GM12878 (cell line): Measurements from ENCODE around the gene AGTRAP. TPM values are rescaled to one million over a fixed set of nuclear protein-coding genes. Genes with fewer than 3 reads are reported as not detected.

Experiments used
- ATAC-seq: fragments of 200-7000 bp; cut with Tn5 transposase; 3 replicates; pipeline ENCODE4 v1.9.1; 2020; ENCODE audit warnings: mild to moderate bottlenecking, moderate library complexity
- BruUV-seq: library from RNA; stranded (reverse); fragments of 400-500 nt; replicated peaks from 2 replicates; lab custom pipeline; 2021; lab: Mats Ljungman, UMichigan
- CTCF ChIA-PET: fragments of 300-600 bp; sonication (Branson Sonifier 250); formaldehyde crosslinking; extraction: SDS; loops from one replicate; lab custom pipeline; 2021; ENCODE audit warnings: inconsistent platforms; lab: Yijun Ruan, JAX
- POLR2A ChIA-PET: fragments of 350-600 bp; formaldehyde crosslinking; extraction: SDS; loops from one replicate; lab custom pipeline; 2021; ENCODE audit warnings: inconsistent platforms; lab: Charles Lee
- RAD21 ChIA-PET: fragments of 300-600 bp; sonication (Branson Sonifier 250); formaldehyde crosslinking; loops from one replicate; lab custom pipeline; 2023; ENCODE audit warnings: antibody characterized with exemption; ENCODE audit not compliant: unreplicated experiment; lab: Charles Lee
- SMC1A ChIA-PET: fragments of 300-600 bp; sonication (Branson Sonifier 250); formaldehyde crosslinking; loops from one replicate; lab custom pipeline; 2023; ENCODE audit not compliant: unreplicated experiment, uncharacterized antibody; lab: Charles Lee
- DNase-seq: peaks from one replicate; pipeline ENCODE4 v3.0.0-alpha.2; 2011; ENCODE audit warnings: low read depth, low spot score
- FAIRE-seq: peaks from 3 replicates; lab custom pipeline; 2011; peaks lifted over from hg19 to GRCh38; lab: Jason Lieb, UNC
- H2AFZ ChIP-seq: 2 replicates; pipeline ENCODE4 v1.6.0; 2011; ENCODE audit warnings: low read depth, low read length, control low read depth; ENCODE audit not compliant: control insufficient read depth
- H3K27ac ChIP-seq: 2 replicates; pipeline ENCODE4 v1.5.1; 2011; ENCODE audit warnings: control low read depth; ENCODE audit not compliant: control insufficient read depth, insufficient read depth
- H3K27me3 ChIP-seq, 2 experiments: replicated peaks in 1 of 2; 2 replicates each; pipeline versions ENCODE4 v1.6.0 to v1.6.1; 2011; ENCODE audit warnings: low read length in 1 of 2; ENCODE audit not compliant: control insufficient read depth in 2 of 2, insufficient read depth in 2 of 2
- H3K36me3 ChIP-seq, 2 experiments: 2 replicates each; pipeline ENCODE4 v1.5.1; 2011; ENCODE audit warnings: low read length in 1 of 2; ENCODE audit not compliant: control insufficient read depth in 2 of 2, insufficient read depth in 2 of 2
- H3K4me1 ChIP-seq: 2 replicates; pipeline ENCODE4 v1.6.1; 2011; ENCODE audit warnings: mild to moderate bottlenecking, low read length, moderate library complexity, mixed read lengths; ENCODE audit not compliant: control insufficient read depth, insufficient read depth
- H3K4me2 ChIP-seq: 2 replicates; pipeline ENCODE4 v1.6.0; 2011; ENCODE audit warnings: control low read depth; ENCODE audit not compliant: control insufficient read depth, insufficient read depth
- H3K4me3 ChIP-seq: fragments of 200-600 bp; sonication (generic); 2 replicates; pipeline ENCODE4 v1.5.1; 2016
- H3K79me2 ChIP-seq: 2 replicates; pipeline ENCODE4 v1.6.0; 2011; ENCODE audit warnings: low read length; ENCODE audit not compliant: control insufficient read depth, insufficient read depth
- H3K9ac ChIP-seq: 2 replicates; pipeline ENCODE4 v1.8.0; 2011; ENCODE audit warnings: low read length, control low read depth, mixed read lengths; ENCODE audit not compliant: control insufficient read depth, insufficient read depth
- H3K9me3 ChIP-seq: replicated peaks from 3 replicates; pipeline ENCODE4 v1.5.1; 2011; ENCODE audit warnings: mild to moderate bottlenecking, low read length; ENCODE audit not compliant: control insufficient read depth, insufficient read depth
- H4K20me1 ChIP-seq: 2 replicates; pipeline ENCODE4 v1.6.0; 2011; ENCODE audit not compliant: control insufficient read depth, insufficient read depth
- EGR1 ChIP-seq, 2 experiments: IDR thresholded peaks; 1 replicate in 1 of 2; 2 replicates in 1 of 2; pipeline ENCODE4 v1.6.1; 2011 to 2012; ENCODE audit warnings: low read depth in 2 of 2, low read length in 2 of 2, borderline replicate concordance in 1 of 2, mild to moderate bottlenecking in 1 of 2, moderate library complexity in 1 of 2
- FOS ChIP-seq: IDR thresholded peaks from 3 replicates; pipeline ENCODE4 v1.6.1; 2011; ENCODE audit warnings: borderline replicate concordance; ENCODE audit not compliant: insufficient read length; ENCODE audit errors: extremely low read depth
- IKZF2 ChIP-seq, 2 experiments: fragments of 450-650 bp; IDR thresholded peaks; 2 replicates each; pipeline ENCODE4 v1.6.1; 2017; ENCODE audit warnings: mild to moderate bottlenecking in 2 of 2, moderate library complexity in 2 of 2
- JUNB ChIP-seq: IDR thresholded peaks from 2 replicates; pipeline ENCODE4 v1.6.1; 2016; ENCODE audit warnings: antibody characterized with exemption, mild to moderate bottlenecking
- JUND ChIP-seq: IDR thresholded peaks from 2 replicates; pipeline ENCODE4 v1.6.1; 2012; ENCODE audit warnings: low read depth, mild to moderate bottlenecking, low read length, improper control_type of control experiment, moderate library complexity
- KLF5 ChIP-seq: fragments of 450-650 bp; IDR thresholded peaks from 2 replicates; pipeline ENCODE4 v1.6.1; 2014; ENCODE audit warnings: mild to moderate bottlenecking; ENCODE audit not compliant: partially characterized antibody
- MEF2B ChIP-seq: fragments of 450-650 bp; IDR thresholded peaks from 2 replicates; pipeline ENCODE4 v1.6.1; 2018; ENCODE audit warnings: mild to moderate bottlenecking, moderate library complexity; ENCODE audit not compliant: partially characterized antibody, poor library complexity, severe bottlenecking
- MYC ChIP-seq: IDR thresholded peaks from 2 replicates; pipeline ENCODE4 v1.6.1; 2011; ENCODE audit warnings: mild to moderate bottlenecking, low read length, moderate library complexity, inconsistent platforms; ENCODE audit not compliant: insufficient read depth, insufficient replicate concordance, insufficient read length, severe bottlenecking
- NR2C2 ChIP-seq: IDR thresholded peaks from 2 replicates; pipeline ENCODE4 v1.6.1; 2011; ENCODE audit warnings: borderline replicate concordance, low read depth; ENCODE audit not compliant: control insufficient read depth, insufficient read length
- NR2F1 ChIP-seq: fragments of 450-650 bp; conservative IDR thresholded peaks from 2 replicates; pipeline ENCODE4 v1.6.1; 2017; ENCODE audit warnings: mild to moderate bottlenecking
- SIX5 ChIP-seq: IDR thresholded peaks from 2 replicates; pipeline ENCODE4 v1.6.1; 2011; ENCODE audit warnings: mild to moderate bottlenecking, low read depth, low read length, moderate library complexity; ENCODE audit not compliant: severe bottlenecking
- WGBS: methylation state at CpG from one replicate; pipeline ENCODE4 v1.1.6; 2016; ENCODE audit warnings: low lambda C conversion rate; ENCODE audit not compliant: insufficient replicate concordance, insufficient coverage; ENCODE audit errors: missing lambda C conversion rate; 5-methylcytosine and 5-hydroxymethylcytosine counted together
- in situ Hi-C: fragments of 300-500 bp; cut with MboI; formaldehyde crosslinking; loops from 9 replicates; pipeline ENCODE4 v1.14.3; 2018; ENCODE audit warnings: mixed read lengths
- intact Hi-C: fragments of 100-400 bp; cut with micrococcal nuclease; formaldehyde crosslinking; loops from one replicate; pipeline ENCODE4 v1.14.2; 2022; ENCODE audit not compliant: unreplicated experiment
- polyA plus RNA-seq, 11 experiments: library from polyadenylated mRNA; depleted of rRNA in 4 of 11; unstranded in 6 of 11; stranded (reverse) in 5 of 11; fragments of >200 nt; fragmentation: Nextera tagmentation in 4 of 11; fragmentation: Illumina TruSeq in 1 of 11; extraction: Ambion mirVana in 4 of 11; extraction: Trizol in 1 of 11; gene quantifications; 1 replicate in 1 of 11; 2 replicates in 10 of 11; pipeline versions ENCODE4 v1.2.1 to v1.2.3, GENCODE V29; 2011 to 2016; ENCODE audit warnings: inconsistent platforms in 2 of 11, missing spikeins in 2 of 11, low read depth in 1 of 11
- total RNA-seq, 4 experiments: library from RNA; depleted of rRNA in 3 of 4; stranded (reverse); fragments of >200 nt in 3 of 4; fragmentation: Illumina TruSeq in 1 of 4; extraction: Trizol in 1 of 4; gene quantifications; 2 replicates each; pipeline versions ENCODE4 v1.2.1 to v1.2.3, GENCODE V29; 2013 to 2021
- TF ChIP-seq, protein P1 (sequence below): fragments of 450-650 bp; IDR thresholded peaks from 2 replicates; pipeline ENCODE4 v1.6.1; 2016; ENCODE audit warnings: mild to moderate bottlenecking, moderate library complexity, borderline replicate concordance
- TF ChIP-seq, protein P2 (sequence below): fragments of 150-350 bp; IDR thresholded peaks from 2 replicates; pipeline ENCODE4 v1.6.1; 2016; ENCODE audit warnings: low read depth, low read length
- TF ChIP-seq, protein P3 (sequence below): IDR thresholded peaks from 2 replicates; pipeline ENCODE4 v1.6.1; 2011; ENCODE audit warnings: low read depth, low read length, improper control_type of control experiment, borderline replicate concordance

AGTRAP gene
- total and polyA plus RNA-seq, 10 of the 15 experiments (the other 5 are each of a cell fraction or from before 2014, with no cell fraction given), result 3.0 to 17.4 (median 10.2) TPM

DNA sequence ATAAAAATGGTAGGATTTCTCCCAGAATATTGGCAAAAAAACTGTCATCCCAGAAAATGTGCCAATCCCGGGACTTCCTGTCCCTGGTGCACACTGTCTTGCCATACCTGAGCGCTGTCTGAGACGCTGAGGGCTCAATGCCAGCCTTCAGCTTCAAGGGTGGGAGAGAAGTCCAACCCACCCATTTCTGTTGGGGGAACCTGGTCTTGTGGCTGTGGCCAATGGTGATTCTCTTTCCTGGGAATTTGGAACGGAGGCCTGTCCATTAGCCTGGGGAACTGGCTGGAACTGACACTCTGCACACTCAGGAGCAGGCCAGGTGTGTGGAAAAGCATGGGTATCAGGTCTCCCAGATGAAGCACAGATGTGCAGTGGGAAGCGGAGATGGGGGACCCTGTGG is 63.2 kb downstream of the AGTRAP start:
- no TSS peak for BruUV-seq
- no peak overlapping the region for H3K4me3 ChIP-seq
- peaks cover 8% of the 10 kb centered on the region for H3K4me1 ChIP-seq
- DNase-seq (no peak), FAIRE-seq (no peak), ATAC-seq (no peak)
- ChIA-PET CTCF (interaction anchor here (3.5 kb wide), 1 partner anchor 12 kb away, joined by 24 read pairs; no protein-coding TSS in a partner anchor), SMC1A (no interaction called here), RAD21 (no interaction called here), POLR2A (no interaction called here)
- peaks cover 0 to 5% of the 10 kb centered on the region in 2 experiments; a peak in 3 of 4 replicates for H3K36me3 ChIP-seq
- WGBS, result 88% methylated on average over 5 of the region's 5 CpGs
- TF ChIP-seq MYC (no peak), JUND (no peak), NR2F1 (no peak), FOS (no peak), EGR1 (IDR thresholded peaks at IDR 0.05; ENCODE audit: borderline replicate concordance in 1 of 2, low read depth in 2 of 2, low read length in 2 of 2) (no peak), SIX5 (no peak), NR2C2 (no peak), JUNB (no peak), IKZF2 (IDR thresholded peaks at IDR 0.05) (no peak), KLF5 (no peak), MEF2B (no peak)
- TF ChIP-seq, protein P1, sequence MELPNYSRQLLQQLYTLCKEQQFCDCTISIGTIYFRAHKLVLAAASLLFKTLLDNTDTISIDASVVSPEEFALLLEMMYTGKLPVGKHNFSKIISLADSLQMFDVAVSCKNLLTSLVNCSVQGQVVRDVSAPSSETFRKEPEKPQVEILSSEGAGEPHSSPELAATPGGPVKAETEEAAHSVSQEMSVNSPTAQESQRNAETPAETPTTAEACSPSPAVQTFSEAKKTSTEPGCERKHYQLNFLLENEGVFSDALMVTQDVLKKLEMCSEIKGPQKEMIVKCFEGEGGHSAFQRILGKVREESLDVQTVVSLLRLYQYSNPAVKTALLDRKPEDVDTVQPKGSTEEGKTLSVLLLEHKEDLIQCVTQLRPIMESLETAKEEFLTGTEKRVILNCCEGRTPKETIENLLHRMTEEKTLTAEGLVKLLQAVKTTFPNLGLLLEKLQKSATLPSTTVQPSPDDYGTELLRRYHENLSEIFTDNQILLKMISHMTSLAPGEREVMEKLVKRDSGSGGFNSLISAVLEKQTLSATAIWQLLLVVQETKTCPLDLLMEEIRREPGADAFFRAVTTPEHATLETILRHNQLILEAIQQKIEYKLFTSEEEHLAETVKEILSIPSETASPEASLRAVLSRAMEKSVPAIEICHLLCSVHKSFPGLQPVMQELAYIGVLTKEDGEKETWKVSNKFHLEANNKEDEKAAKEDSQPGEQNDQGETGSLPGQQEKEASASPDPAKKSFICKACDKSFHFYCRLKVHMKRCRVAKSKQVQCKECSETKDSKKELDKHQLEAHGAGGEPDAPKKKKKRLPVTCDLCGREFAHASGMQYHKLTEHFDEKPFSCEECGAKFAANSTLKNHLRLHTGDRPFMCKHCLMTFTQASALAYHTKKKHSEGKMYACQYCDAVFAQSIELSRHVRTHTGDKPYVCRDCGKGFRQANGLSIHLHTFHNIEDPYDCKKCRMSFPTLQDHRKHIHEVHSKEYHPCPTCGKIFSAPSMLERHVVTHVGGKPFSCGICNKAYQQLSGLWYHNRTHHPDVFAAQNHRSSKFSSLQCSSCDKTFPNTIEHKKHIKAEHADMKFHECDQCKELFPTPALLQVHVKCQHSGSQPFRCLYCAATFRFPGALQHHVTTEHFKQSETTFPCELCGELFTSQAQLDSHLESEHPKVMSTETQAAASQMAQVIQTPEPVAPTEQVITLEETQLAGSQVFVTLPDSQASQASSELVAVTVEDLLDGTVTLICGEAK, result no peak
- TF ChIP-seq, protein P2, sequence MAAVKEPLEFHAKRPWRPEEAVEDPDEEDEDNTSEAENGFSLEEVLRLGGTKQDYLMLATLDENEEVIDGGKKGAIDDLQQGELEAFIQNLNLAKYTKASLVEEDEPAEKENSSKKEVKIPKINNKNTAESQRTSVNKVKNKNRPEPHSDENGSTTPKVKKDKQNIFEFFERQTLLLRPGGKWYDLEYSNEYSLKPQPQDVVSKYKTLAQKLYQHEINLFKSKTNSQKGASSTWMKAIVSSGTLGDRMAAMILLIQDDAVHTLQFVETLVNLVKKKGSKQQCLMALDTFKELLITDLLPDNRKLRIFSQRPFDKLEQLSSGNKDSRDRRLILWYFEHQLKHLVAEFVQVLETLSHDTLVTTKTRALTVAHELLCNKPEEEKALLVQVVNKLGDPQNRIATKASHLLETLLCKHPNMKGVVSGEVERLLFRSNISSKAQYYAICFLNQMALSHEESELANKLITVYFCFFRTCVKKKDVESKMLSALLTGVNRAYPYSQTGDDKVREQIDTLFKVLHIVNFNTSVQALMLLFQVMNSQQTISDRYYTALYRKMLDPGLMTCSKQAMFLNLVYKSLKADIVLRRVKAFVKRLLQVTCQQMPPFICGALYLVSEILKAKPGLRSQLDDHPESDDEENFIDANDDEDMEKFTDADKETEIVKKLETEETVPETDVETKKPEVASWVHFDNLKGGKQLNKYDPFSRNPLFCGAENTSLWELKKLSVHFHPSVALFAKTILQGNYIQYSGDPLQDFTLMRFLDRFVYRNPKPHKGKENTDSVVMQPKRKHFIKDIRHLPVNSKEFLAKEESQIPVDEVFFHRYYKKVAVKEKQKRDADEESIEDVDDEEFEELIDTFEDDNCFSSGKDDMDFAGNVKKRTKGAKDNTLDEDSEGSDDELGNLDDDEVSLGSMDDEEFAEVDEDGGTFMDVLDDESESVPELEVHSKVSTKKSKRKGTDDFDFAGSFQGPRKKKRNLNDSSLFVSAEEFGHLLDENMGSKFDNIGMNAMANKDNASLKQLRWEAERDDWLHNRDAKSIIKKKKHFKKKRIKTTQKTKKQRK, result no peak
- TF ChIP-seq, protein P3, sequence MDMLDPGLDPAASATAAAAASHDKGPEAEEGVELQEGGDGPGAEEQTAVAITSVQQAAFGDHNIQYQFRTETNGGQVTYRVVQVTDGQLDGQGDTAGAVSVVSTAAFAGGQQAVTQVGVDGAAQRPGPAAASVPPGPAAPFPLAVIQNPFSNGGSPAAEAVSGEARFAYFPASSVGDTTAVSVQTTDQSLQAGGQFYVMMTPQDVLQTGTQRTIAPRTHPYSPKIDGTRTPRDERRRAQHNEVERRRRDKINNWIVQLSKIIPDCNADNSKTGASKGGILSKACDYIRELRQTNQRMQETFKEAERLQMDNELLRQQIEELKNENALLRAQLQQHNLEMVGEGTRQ, result no peak
- H2AFZ ChIP-seq, result no peak overlapping the region
- peaks cover 2% of the 10 kb centered on the region for H3K79me2 ChIP-seq
- H4K20me1 ChIP-seq, result no peaks in the 10 kb centered on the region
- intact Hi-C loops, result no loop called here
- H3K27me3 ChIP-seq, result no peaks in the 10 kb centered on the region
- no peak overlapping the region for H3K27ac ChIP-seq
- H3K9me3 ChIP-seq, result no peaks in the 10 kb centered on the region
- no peak overlapping the region for H3K9ac ChIP-seq
- in situ Hi-C loops, result no loop called here
- H3K4me2 ChIP-seq, result no peak overlapping the region
